ENCODE results near the gene SYK.

The SYK gene

GRCh38 chr9:90946982-90947381 is 145.4 kb downstream of the SYK start:
- no peak for DNase-seq (ENCODE audit: low read depth)

Data from stimulated activated CD4-positive, alpha-beta T cell treated with anti-CD3 and anti-CD28 coated beads, Interleukin-2, amount 100 ng/mL, for 4 hours (primary cell).